H1 (cell line): ENCODE results near the gene PTDSS2. TPM values are rescaled to one million over a fixed set of nuclear protein-coding genes. Genes with fewer than 3 reads are reported as not detected.

Source experiments
- CTCF ChIA-PET: fragments of 300-600 bp; sonication (Branson Sonifier 250); formaldehyde crosslinking; loops from one replicate; lab custom pipeline; 2021; ENCODE audit not compliant: partially characterized antibody; lab: Charles Lee
- POLR2A ChIA-PET: fragments of 300-600 bp; sonication (Branson Sonifier 250); formaldehyde crosslinking; loops from one replicate; lab custom pipeline; 2021; ENCODE audit warnings: inconsistent platforms; ENCODE audit not compliant: partially characterized antibody; lab: Charles Lee
- DNase-seq, 2 experiments: peaks; one replicate each; pipeline versions ENCODE4 v3.0.0 to v3.0.0-alpha.2; 2010 to 2022; ENCODE audit warnings: low spot score in 2 of 2, low read depth in 1 of 2, mixed read lengths in 1 of 2
- FAIRE-seq: peaks from 2 replicates; lab custom pipeline; 2011; peaks lifted over from hg19 to GRCh38; lab: Jason Lieb, UNC
- H2AFZ ChIP-seq: 2 replicates; pipeline ENCODE4 v1.8.1; 2012; ENCODE audit warnings: low read length, inconsistent platforms
- H2AK5ac ChIP-seq: 2 replicates; pipeline ENCODE4 v1.6.1; 2013; ENCODE audit warnings: low read depth, low read length
- H2BK120ac ChIP-seq: replicated peaks from 2 replicates; pipeline ENCODE3; 2013; ENCODE audit warnings: low read depth, low read length, inconsistent platforms
- H2BK12ac ChIP-seq: 2 replicates; pipeline ENCODE4 v1.6.1; 2013; ENCODE audit warnings: low read depth, low read length
- H2BK15ac ChIP-seq: 2 replicates; pipeline ENCODE4 v1.6.1; 2013; ENCODE audit warnings: low read length
- H2BK20ac ChIP-seq: 2 replicates; pipeline ENCODE4 v1.6.1; 2013; ENCODE audit warnings: low read length
- H2BK5ac ChIP-seq: 2 replicates; pipeline ENCODE4 v1.6.1; 2013; ENCODE audit warnings: low read depth, low read length
- H3K14ac ChIP-seq: 2 replicates; pipeline ENCODE4 v1.6.1; 2013; ENCODE audit warnings: inconsistent platforms; ENCODE audit not compliant: insufficient read length
- H3K18ac ChIP-seq: 2 replicates; pipeline ENCODE4 v1.6.1; 2013; ENCODE audit warnings: low read length; ENCODE audit errors: extremely low read depth
- H3K23ac ChIP-seq: 2 replicates; pipeline ENCODE4 v1.6.1; 2013; ENCODE audit warnings: inconsistent platforms; ENCODE audit not compliant: insufficient read length
- H3K23me2 ChIP-seq: 2 replicates; pipeline ENCODE4 v1.6.1; 2013; ENCODE audit warnings: low read depth, low read length
- H3K27ac ChIP-seq: 2 replicates; pipeline ENCODE4 v1.6.1; 2011; ENCODE audit warnings: low read depth, low read length, inconsistent platforms
- H3K27me3 ChIP-seq, 4 experiments: replicated peaks in 1 of 4; 1 replicate in 1 of 4; 2 replicates in 3 of 4; pipeline versions ENCODE4 v1.6.1 to v1.8.1; 2011 to 2013; ENCODE audit warnings: low read length in 3 of 4, mild to moderate bottlenecking in 3 of 4, inconsistent platforms in 2 of 4, mixed read lengths in 2 of 4, moderate library complexity in 1 of 4; ENCODE audit not compliant: control insufficient read depth in 3 of 4, insufficient read depth in 3 of 4; ENCODE audit errors: extremely low read depth in 1 of 4
- H3K36me3 ChIP-seq, 4 experiments: 2 replicates each; pipeline versions ENCODE4 v1.6.1 to v1.8.1; 2011 to 2013; ENCODE audit warnings: mild to moderate bottlenecking in 4 of 4, low read length in 3 of 4, moderate library complexity in 2 of 4, control low read depth in 1 of 4, inconsistent platforms in 1 of 4; ENCODE audit not compliant: insufficient read depth in 4 of 4, control insufficient read depth in 2 of 4
- H3K4ac ChIP-seq: replicated peaks from 2 replicates; pipeline ENCODE3; 2013; ENCODE audit warnings: low read length, low read depth, mixed read lengths, inconsistent platforms; ENCODE audit not compliant: insufficient read length
- H3K4me1 ChIP-seq, 4 experiments: replicated peaks in 1 of 4; 1 replicate in 1 of 4; 2 replicates in 3 of 4; pipeline versions ENCODE4 v1.6.1 to v1.8.1; 2011 to 2013; ENCODE audit warnings: low read length in 3 of 4, inconsistent platforms in 2 of 4, mixed read lengths in 1 of 4; ENCODE audit not compliant: insufficient read depth in 4 of 4, control insufficient read depth in 3 of 4
- H3K4me2 ChIP-seq, 2 experiments: 2 replicates each; pipeline versions ENCODE4 v1.6.1 to v1.8.1; 2011 to 2013; ENCODE audit warnings: low read depth in 2 of 2, low read length in 2 of 2, control low read depth in 1 of 2, inconsistent platforms in 1 of 2, mild to moderate bottlenecking in 1 of 2; ENCODE audit not compliant: insufficient read depth in 1 of 2
- H3K4me3 ChIP-seq, 4 experiments: fragments of 200-600, 300-600 bp in 1 of 4; sonication (generic), shearing (Covaris generic), sonication (Bioruptor Twin) in 1 of 4; 2 replicates each; pipeline versions ENCODE4 v1.5.1 to v1.8.1; 2011 to 2016; ENCODE audit warnings: low read length in 4 of 4, low read depth in 3 of 4, control low read depth in 2 of 4, inconsistent platforms in 2 of 4, mild to moderate bottlenecking in 2 of 4, mixed read lengths in 1 of 4, moderate library complexity in 1 of 4; ENCODE audit not compliant: insufficient read depth in 2 of 4; ENCODE audit errors: extremely low read depth in 1 of 4
- H3K56ac ChIP-seq: replicated peaks from 2 replicates; pipeline ENCODE3; 2013; ENCODE audit warnings: low read depth, mild to moderate bottlenecking, mixed read lengths, low read length, inconsistent platforms; ENCODE audit not compliant: insufficient read length
- H3K79me1 ChIP-seq: 2 replicates; pipeline ENCODE4 v1.6.1; 2013; ENCODE audit warnings: low read depth, low read length, control low read depth
- H3K79me2 ChIP-seq, 2 experiments: 2 replicates each; pipeline versions ENCODE4 v1.6.1 to v1.8.1; 2012 to 2013; ENCODE audit warnings: low read length in 2 of 2, mild to moderate bottlenecking in 2 of 2, inconsistent platforms in 1 of 2; ENCODE audit not compliant: insufficient read depth in 2 of 2, control insufficient read depth in 1 of 2
- H3K9ac ChIP-seq, 4 experiments: replicated peaks in 1 of 4; 1 replicate in 1 of 4; 2 replicates in 3 of 4; pipeline versions ENCODE4 v1.6.1 to v1.8.1; 2011 to 2013; ENCODE audit warnings: low read depth in 3 of 4, low read length in 3 of 4, control low read depth in 2 of 4, mild to moderate bottlenecking in 2 of 4, moderate library complexity in 2 of 4, inconsistent platforms in 1 of 4; ENCODE audit errors: extremely low read depth in 1 of 4
- H3K9me3 ChIP-seq, 2 experiments: 2 replicates each; pipeline versions ENCODE4 v1.6.1 to v1.8.1; 2012 to 2013; ENCODE audit warnings: mild to moderate bottlenecking in 2 of 2, moderate library complexity in 2 of 2, control low read depth in 1 of 2, inconsistent platforms in 1 of 2, low read depth in 1 of 2, low read length in 1 of 2, mixed read lengths in 1 of 2; ENCODE audit not compliant: insufficient read depth in 2 of 2
- H4K20me1 ChIP-seq, 2 experiments: replicated peaks in 1 of 2; 2 replicates each; pipeline versions ENCODE3 to v1.8.1; 2011 to 2013; ENCODE audit warnings: inconsistent platforms in 2 of 2, low read length in 2 of 2, mild to moderate bottlenecking in 1 of 2; ENCODE audit not compliant: insufficient read depth in 2 of 2, control insufficient read depth in 1 of 2
- H4K5ac ChIP-seq: 2 replicates; pipeline ENCODE4 v1.6.1; 2013; ENCODE audit warnings: low read length, low read depth, mixed read lengths, inconsistent platforms; ENCODE audit not compliant: insufficient read length
- H4K8ac ChIP-seq: 2 replicates; pipeline ENCODE4 v1.8.0; 2013; ENCODE audit warnings: mild to moderate bottlenecking, moderate library complexity, low read length, inconsistent platforms; ENCODE audit not compliant: insufficient read depth; ENCODE audit errors: extremely low read depth
- H4K91ac ChIP-seq: replicated peaks from 2 replicates; pipeline ENCODE3; 2013; ENCODE audit warnings: low read length, mixed read lengths, inconsistent platforms; ENCODE audit not compliant: insufficient read length
- MAFK ChIP-seq: IDR thresholded peaks from 2 replicates; pipeline ENCODE4 v1.6.1; 2012; ENCODE audit warnings: low read depth, mild to moderate bottlenecking, improper control_type of control experiment, low read length
- WGBS, 2 experiments: shearing (Covaris generic) in 1 of 2; methylation state at CpG; one replicate each; pipeline versions ENCODE4 v1.1.6 to v1.1.7; 2013 to 2015; ENCODE audit warnings: low lambda C conversion rate in 2 of 2, mixed read lengths in 2 of 2, inconsistent platforms in 1 of 2, low coverage in 1 of 2, missing lambda C conversion rate in 1 of 2; ENCODE audit not compliant: insufficient replicate concordance in 2 of 2, insufficient coverage in 1 of 2, insufficient read length in 1 of 2; ENCODE audit errors: extremely low coverage in 1 of 2, missing lambda C conversion rate in 1 of 2; 5-methylcytosine and 5-hydroxymethylcytosine counted together
- polyA plus RNA-seq, 7 experiments: library from polyadenylated mRNA; depleted of rRNA in 3 of 7; stranded (reverse) in 5 of 7; unstranded in 2 of 7; fragments of >200 nt in 5 of 7; fragments of 200-250 nt in 2 of 7; gene quantifications; 1 replicate in 5 of 7; 2 replicates in 1 of 7; 4 replicates in 1 of 7; pipeline versions ENCODE4 v1.2.1 to v1.2.3, GENCODE V29; 2011 to 2013; ENCODE audit warnings: missing spikeins in 2 of 7, mixed read lengths in 2 of 7
- total RNA-seq: library from RNA; stranded (reverse); fragmentation: NEBNext Ultra II Directional; extraction: Animal tissue kit (Norgen Biotek cat#: 25700); gene quantifications from 2 replicates; pipeline ENCODE4 v1.2.1, GENCODE V29; 2021
- TF ChIP-seq, protein P1 (sequence below), 3 experiments: IDR thresholded peaks; 1 replicate in 2 of 3; 2 replicates in 1 of 3; pipeline versions ENCODE4 v1.5.1 to v1.6.1; 2011; ENCODE audit warnings: low read length in 3 of 3, mild to moderate bottlenecking in 3 of 3, inconsistent platforms in 2 of 3, low read depth in 1 of 3, moderate library complexity in 1 of 3; ENCODE audit not compliant: insufficient read depth in 1 of 3; ENCODE audit errors: control extremely low read depth in 1 of 3

Gene PTDSS2
- total and polyA plus RNA-seq, 2 of the 8 experiments (the other 6 are each of a cell fraction or from before 2014, with no cell fraction given): 48.7 to 68.2 TPM

GRCh38 chr11:415640-416041 is 34.4 kb upstream of the PTDSS2 start:
- POLR2A ChIA-PET: interaction anchor here (0.7 to 5.5 kb wide), 8 partner anchors 10 to 90 kb away, joined by 3 to 41 read pairs (median 10); partner anchors contain the start of genes ANO9 and PTDSS2
- Histone ChIP-seq H4K91ac (peak overlapping the region; percentile 30), H3K27ac (no peak overlapping the region), H3K4me2 (peak overlapping the region; percentile 68 to 87), H2BK20ac (no peak overlapping the region), H4K8ac (no peak overlapping the region), H2BK15ac (peak overlapping the region; percentile 61; the same call in 1 of the 2 replicates), H3K79me1 (peaks cover 5% of the 10 kb centered on the region), H3K14ac (no peak overlapping the region), H3K79me2 (peaks cover 0 to 19% of the 10 kb centered on the region in 2 experiments; a peak in 1 of 4 replicates), H3K18ac (peak overlapping the region; percentile 56), H3K27me3 (peaks cover 0 to 13% (median 4%) of the 10 kb centered on the region in 4 experiments; a peak in 5 of 7 replicates), H2BK12ac (peak overlapping the region; percentile 60; the same call in 1 of the 2 replicates), H3K9me3 (no peaks in the 10 kb centered on the region)
- 85% methylated on average over 5 of the region's 5 CpGs; no CpG with 5 or more reads in 1 of the 2 experiments for WGBS, 2 experiments
- FAIRE-seq: no peak
- no peak for TF ChIP-seq MAFK
- TF ChIP-seq, protein P1, sequence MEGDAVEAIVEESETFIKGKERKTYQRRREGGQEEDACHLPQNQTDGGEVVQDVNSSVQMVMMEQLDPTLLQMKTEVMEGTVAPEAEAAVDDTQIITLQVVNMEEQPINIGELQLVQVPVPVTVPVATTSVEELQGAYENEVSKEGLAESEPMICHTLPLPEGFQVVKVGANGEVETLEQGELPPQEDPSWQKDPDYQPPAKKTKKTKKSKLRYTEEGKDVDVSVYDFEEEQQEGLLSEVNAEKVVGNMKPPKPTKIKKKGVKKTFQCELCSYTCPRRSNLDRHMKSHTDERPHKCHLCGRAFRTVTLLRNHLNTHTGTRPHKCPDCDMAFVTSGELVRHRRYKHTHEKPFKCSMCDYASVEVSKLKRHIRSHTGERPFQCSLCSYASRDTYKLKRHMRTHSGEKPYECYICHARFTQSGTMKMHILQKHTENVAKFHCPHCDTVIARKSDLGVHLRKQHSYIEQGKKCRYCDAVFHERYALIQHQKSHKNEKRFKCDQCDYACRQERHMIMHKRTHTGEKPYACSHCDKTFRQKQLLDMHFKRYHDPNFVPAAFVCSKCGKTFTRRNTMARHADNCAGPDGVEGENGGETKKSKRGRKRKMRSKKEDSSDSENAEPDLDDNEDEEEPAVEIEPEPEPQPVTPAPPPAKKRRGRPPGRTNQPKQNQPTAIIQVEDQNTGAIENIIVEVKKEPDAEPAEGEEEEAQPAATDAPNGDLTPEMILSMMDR (IDR thresholded peaks at IDR 0.05; ENCODE audit: control extremely low read depth in 1 of 3, insufficient read depth in 1 of 3, low read depth in 1 of 3, low read length in 3 of 3): peak in 1 of 3 experiments; percentile 8; a peak in 1 of 4 replicates
- TF ChIP-seq, all 59 proteins: peak for 1
- H2BK5ac ChIP-seq: peak overlapping the region; percentile 66; the same call in 1 of the 2 replicates
- H3K4ac ChIP-seq: no peak overlapping the region
- peaks cover 0 to 26% (median 16%) of the 10 kb centered on the region in 4 experiments; a peak in 6 of 7 replicates for H3K4me1 ChIP-seq
- H3K4me3 ChIP-seq: peak overlapping the region in 2 of 4 experiments; percentile 61 to 92; a peak in 2 of 8 replicates
- no peak overlapping the region for H3K23ac ChIP-seq
- peaks cover 5 to 7% of the 10 kb centered on the region in 2 experiments for H4K20me1 ChIP-seq
- H2BK120ac ChIP-seq: no peak overlapping the region
- H4K5ac ChIP-seq: no peak overlapping the region
- peak in 1 of 2 experiments; percentile 50 for DNase-seq
- peak overlapping the region; percentile 4; the same call in 1 of the 2 replicates for H2AK5ac ChIP-seq
- no peaks in the 10 kb centered on the region for H3K36me3 ChIP-seq
- no peak overlapping the region for H2AFZ ChIP-seq
- no peak overlapping the region for H3K56ac ChIP-seq
- H3K23me2 ChIP-seq: peaks cover 9% of the 10 kb centered on the region; the same call in 1 of the 2 replicates
- CTCF ChIA-PET: interaction anchor here (1.0 to 2.8 kb wide), 10 partner anchors 11 to 191 kb away, joined by 3 to 16 read pairs (median 4); partner anchors contain the start of gene PTDSS2
- no peak overlapping the region for H3K9ac ChIP-seq
